Right lobe of liver (tissue), 6 donors: ENCODE results near the gene MAU2. TPM values are rescaled to one million over a fixed set of nuclear protein-coding genes. Genes with fewer than 3 reads are reported as not detected.

Source experiments
- ATAC-seq, 4 donors: fragments of 200-7000 bp; cut with Tn5 transposase; one replicate each; pipeline ENCODE4 v1.9.1; 2020; ENCODE audit warnings: mild to moderate bottlenecking in 4 of 4, moderate library complexity in 4 of 4
- DNase-seq, 3 donors: peaks; one replicate each; pipeline ENCODE4 v3.0.0-alpha.2; 2020
- H3K27ac ChIP-seq, 3 donors: fragments of 200-600 bp; one replicate each; pipeline ENCODE4 v1.8.0; 2022
- H3K27me3 ChIP-seq, 2 donors: fragments of 200-600 bp; one replicate each; pipeline ENCODE4 v1.8.0; 2022
- H3K36me3 ChIP-seq, 4 donors: fragments of 200-600 bp; sonication (generic) in 1 of 4; one replicate each; pipeline versions ENCODE4 v1.5.1 to v1.8.0; 2017 to 2022; ENCODE audit warnings: control low read depth in 1 of 4
- H3K4me1 ChIP-seq, 4 donors: fragments of 200-600 bp; sonication (generic) in 1 of 4; one replicate each; pipeline versions ENCODE4 v1.5.1 to v1.8.0; 2017 to 2022; ENCODE audit warnings: control low read depth in 1 of 4
- H3K4me3 ChIP-seq, 3 donors: fragments of 200-600 bp; one replicate each; pipeline ENCODE4 v1.8.0; 2022
- H3K9me3 ChIP-seq, 4 donors: fragments of 200-600 bp; sonication (generic) in 1 of 4; one replicate each; pipeline versions ENCODE4 v1.5.1 to v1.8.0; 2017 to 2022; ENCODE audit warnings: control low read depth in 1 of 4
- CTCF ChIP-seq, 4 donors: fragments of 200-600 bp in 3 of 4; fragments of 450-650 bp in 1 of 4; IDR thresholded peaks; one replicate each; pipeline versions ENCODE4 v1.5.1 to v1.8.0; 2016 to 2022; ENCODE audit warnings: antibody characterized with exemption in 4 of 4, mild to moderate bottlenecking in 2 of 4
- POLR2A ChIP-seq: fragments of 450-650 bp; IDR thresholded peaks from one replicate; pipeline ENCODE4 v1.6.1; 2017; ENCODE audit warnings: antibody characterized with exemption, mild to moderate bottlenecking
- WGBS: methylation state at CpG from one replicate; pipeline ENCODE4 v1.1.6; 2018; ENCODE audit warnings: low coverage, low lambda C conversion rate; ENCODE audit not compliant: insufficient coverage; ENCODE audit errors: missing lambda C conversion rate; 5-methylcytosine and 5-hydroxymethylcytosine counted together
- intact Hi-C, 2 donors: fragments of 100-400 bp; cut with DNase I; formaldehyde crosslinking; loops; one replicate each; pipeline versions ENCODE4 v1.11.2 to v1.14.1; 2022
- total RNA-seq, 6 experiments: library from RNA; depleted of rRNA in 2 of 6; stranded (reverse); fragments of >200 nt in 2 of 6; fragmentation: NEBNext Ultra II Directional in 3 of 6; extraction: Animal tissue kit (Norgen Biotek cat#: 25700) in 3 of 6; gene quantifications; one replicate each; pipeline versions ENCODE4 v1.1.0 to v1.2.4, GENCODE V29; 2016 to 2023
- donor health status: DM: no; HTN: yes; CAD: no.
- donor health status: DM: no; HTN: no; CAD: no.
- donor health status: DM: no; HTN: no; CAD: no.
- donor health status: DM: no; HTN: yes; CAD: no.
- donor health status: DM: no; HTN: yes; CAD: no.

MAU2 gene
- total RNA-seq, 6 experiments from 2014 or later, result 10.4 to 30.4 (median 19.3) TPM

- no peaks in the 10 kb centered on the region for H3K4me1 ChIP-seq
- intact Hi-C loops, result no loop called here
- H3K4me3 ChIP-seq, result no peak overlapping the region
- DNase-seq (no peak), ATAC-seq (no peak)
- H3K36me3 ChIP-seq, result peaks cover 0 to 39% (median 17%) of the 10 kb centered on the region in 4 donors
- no peaks in the 10 kb centered on the region for H3K9me3 ChIP-seq
- WGBS, result 88% methylated on average over 8 of the region's 14 CpGs
- no peaks in the 10 kb centered on the region for H3K27me3 ChIP-seq
- no peak overlapping the region for H3K27ac ChIP-seq
- TF ChIP-seq CTCF (IDR thresholded peaks at IDR 0.05), result no peak
- TF ChIP-seq POLR2A, result no peak
These were observed 16.3 kb upstream of the MAU2 start for GRCh38 chr19:19304186-19304965.

- no peak overlapping the region for H3K27ac ChIP-seq
- DNase-seq (no peak), ATAC-seq (no peak)
- TF ChIP-seq POLR2A (no peak), CTCF (IDR thresholded peaks at IDR 0.05) (no peak)
- no peaks in the 10 kb centered on the region for H3K9me3 ChIP-seq
- H3K4me1 ChIP-seq, result no peaks in the 10 kb centered on the region
- H3K4me3 ChIP-seq, result no peak overlapping the region
- H3K27me3 ChIP-seq, result no peaks in the 10 kb centered on the region
- intact Hi-C loops, result no loop called here
- peaks cover 0 to 44% (median 20%) of the 10 kb centered on the region in 4 donors for H3K36me3 ChIP-seq
- no CpG with 5 or more reads among the region's 10 CpGs for WGBS
These were observed 15.6 kb upstream of the MAU2 start for GRCh38 chr19:19305066-19305465.

DNA sequence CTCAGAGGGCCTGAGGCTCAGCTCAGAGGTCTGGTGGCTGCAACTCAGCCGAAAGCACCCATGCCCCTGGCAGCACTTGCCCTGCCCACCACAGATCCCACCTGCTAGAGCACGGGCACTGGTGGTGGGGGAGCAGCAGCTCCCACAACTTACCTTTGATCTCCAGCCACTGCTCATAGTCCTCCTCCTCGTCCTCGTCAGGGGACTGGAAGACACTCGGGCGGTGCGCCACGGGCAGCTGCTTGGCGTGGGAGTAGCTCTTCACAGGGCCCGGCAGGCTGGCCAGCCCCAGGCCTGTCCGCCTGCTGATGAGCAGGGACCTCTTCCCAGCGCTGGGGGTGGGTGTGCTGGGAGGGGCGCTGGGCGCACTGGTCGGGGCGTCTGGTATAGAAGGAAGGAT, 14.9 kb upstream of the MAU2 start:
- H3K4me3 ChIP-seq, result no peak overlapping the region
- TF ChIP-seq CTCF (IDR thresholded peaks at IDR 0.05) (no peak), POLR2A (no peak)
- 94% methylated on average over 9 of the region's 16 CpGs for WGBS
- intact Hi-C loops, result no loop called here
- no peaks in the 10 kb centered on the region for H3K4me1 ChIP-seq
- DNase-seq (no peak), ATAC-seq (peak in 1 of 4 donors; percentile 15)
- no peaks in the 10 kb centered on the region for H3K27me3 ChIP-seq
- H3K27ac ChIP-seq, result no peak overlapping the region
- no peaks in the 10 kb centered on the region for H3K9me3 ChIP-seq
- peaks cover 0 to 51% (median 23%) of the 10 kb centered on the region in 4 donors for H3K36me3 ChIP-seq

DNA sequence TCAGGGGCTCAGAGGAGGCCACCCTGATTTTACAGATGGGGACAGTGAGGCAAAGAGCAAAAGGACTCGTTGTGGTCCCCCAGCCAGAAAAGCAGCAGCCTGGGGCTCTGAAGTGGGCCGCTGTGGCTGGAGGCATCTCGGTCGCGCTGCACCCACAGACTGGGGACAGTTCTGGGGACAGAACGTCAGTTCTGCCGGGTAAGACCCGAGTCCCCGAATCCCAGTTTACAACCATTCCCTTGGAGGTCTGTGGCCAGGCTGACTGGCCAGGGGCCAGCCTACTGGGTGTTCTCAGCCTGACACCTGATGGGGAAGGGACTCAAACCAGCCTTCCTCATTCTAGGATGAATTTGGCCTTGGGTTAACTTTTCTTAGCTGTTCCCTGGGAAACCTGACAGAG, 14.4 kb upstream of the MAU2 start:
- ATAC-seq (no peak), DNase-seq (no peak)
- TF ChIP-seq POLR2A (no peak), CTCF (IDR thresholded peaks at IDR 0.05) (no peak)
- Histone ChIP-seq H3K9me3 (no peaks in the 10 kb centered on the region), H3K36me3 (peaks cover 0 to 49% (median 25%) of the 10 kb centered on the region in 4 donors), H3K27me3 (no peaks in the 10 kb centered on the region), H3K4me1 (no peaks in the 10 kb centered on the region), H3K27ac (no peak overlapping the region), H3K4me3 (no peak overlapping the region)
- intact Hi-C loops, result no loop called here
- 91% methylated on average over 4 of the region's 9 CpGs for WGBS
